Neural progenitor cell (in vitro differentiated cells): ENCODE data around the gene EXOC4.

Experiments
- EZH2 ChIP-seq: fragments of 200-600 bp; sonication (generic); IDR thresholded peaks from 2 replicates; pipeline ENCODE4 v1.6.1; 2017; ENCODE audit warnings: antibody characterized with exemption, mild to moderate bottlenecking, moderate library complexity
- EZH2phosphoT487 ChIP-seq: fragments of 200-600 bp; sonication (generic); IDR thresholded peaks from 2 replicates; pipeline ENCODE4 v1.6.1; 2017; ENCODE audit warnings: antibody characterized with exemption
- TF ChIP-seq, protein P1 (sequence below): fragments of 200-600 bp; sonication (generic); IDR thresholded peaks from 2 replicates; pipeline ENCODE4 v1.5.1; 2017; ENCODE audit warnings: antibody characterized with exemption, mild to moderate bottlenecking

DNA sequence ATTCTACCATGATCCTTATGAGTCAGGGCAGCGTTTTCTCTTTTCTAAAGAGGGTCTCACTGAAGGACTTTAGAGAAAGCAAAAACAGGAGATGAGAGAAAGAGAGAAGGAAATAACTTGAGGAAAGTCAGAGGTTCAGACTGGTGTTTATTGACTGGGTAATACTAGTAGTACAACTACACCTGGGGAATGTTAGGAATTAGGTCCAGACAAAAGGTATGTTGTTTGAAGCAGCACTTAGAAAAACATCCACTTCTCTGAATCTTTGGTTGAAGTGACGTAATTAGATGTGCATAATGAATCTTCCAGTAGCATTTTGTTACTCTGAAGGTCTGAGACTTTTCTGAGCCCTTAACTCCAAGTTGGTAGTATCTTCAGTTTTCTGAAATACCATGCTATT is 494.0 kb downstream of the EXOC4 start:
- no peak for TF ChIP-seq EZH2
- TF ChIP-seq EZH2phosphoT487 = no peak
- TF ChIP-seq, protein P1, sequence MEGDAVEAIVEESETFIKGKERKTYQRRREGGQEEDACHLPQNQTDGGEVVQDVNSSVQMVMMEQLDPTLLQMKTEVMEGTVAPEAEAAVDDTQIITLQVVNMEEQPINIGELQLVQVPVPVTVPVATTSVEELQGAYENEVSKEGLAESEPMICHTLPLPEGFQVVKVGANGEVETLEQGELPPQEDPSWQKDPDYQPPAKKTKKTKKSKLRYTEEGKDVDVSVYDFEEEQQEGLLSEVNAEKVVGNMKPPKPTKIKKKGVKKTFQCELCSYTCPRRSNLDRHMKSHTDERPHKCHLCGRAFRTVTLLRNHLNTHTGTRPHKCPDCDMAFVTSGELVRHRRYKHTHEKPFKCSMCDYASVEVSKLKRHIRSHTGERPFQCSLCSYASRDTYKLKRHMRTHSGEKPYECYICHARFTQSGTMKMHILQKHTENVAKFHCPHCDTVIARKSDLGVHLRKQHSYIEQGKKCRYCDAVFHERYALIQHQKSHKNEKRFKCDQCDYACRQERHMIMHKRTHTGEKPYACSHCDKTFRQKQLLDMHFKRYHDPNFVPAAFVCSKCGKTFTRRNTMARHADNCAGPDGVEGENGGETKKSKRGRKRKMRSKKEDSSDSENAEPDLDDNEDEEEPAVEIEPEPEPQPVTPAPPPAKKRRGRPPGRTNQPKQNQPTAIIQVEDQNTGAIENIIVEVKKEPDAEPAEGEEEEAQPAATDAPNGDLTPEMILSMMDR = no peak
